GM19395 (cell line): ENCODE measurements around the gene SH2D5.

Experiments
- ATAC-seq: cut with Tn5 transposase; IDR thresholded peaks from one replicate; pipeline ENCODE4 v1.9.1; 2021; ENCODE audit warnings: mild to moderate bottlenecking, moderate library complexity; ENCODE audit not compliant: unreplicated experiment

SH2D5 gene

DNA sequence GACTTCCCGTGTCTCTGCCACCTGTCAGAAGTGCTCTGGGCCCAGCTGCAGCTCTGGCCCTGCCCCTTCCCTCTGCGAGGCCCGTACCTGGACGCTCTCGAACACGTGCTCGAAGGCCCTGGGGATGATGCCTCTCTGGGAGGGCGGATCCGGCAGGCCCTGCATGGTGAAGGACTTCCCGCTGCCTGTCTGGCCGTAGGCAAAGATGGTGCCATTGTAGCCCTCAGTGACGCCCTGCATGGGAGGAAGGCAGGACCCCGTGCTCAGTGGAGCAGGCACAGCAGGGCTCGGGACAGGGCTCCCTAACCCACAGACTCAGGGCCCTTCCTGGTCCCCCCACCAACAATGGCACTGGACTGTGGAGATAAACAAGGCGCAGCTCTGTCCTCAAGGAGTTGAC is 17.1 kb downstream of the SH2D5 start:
- ATAC-seq: no peak

DNA sequence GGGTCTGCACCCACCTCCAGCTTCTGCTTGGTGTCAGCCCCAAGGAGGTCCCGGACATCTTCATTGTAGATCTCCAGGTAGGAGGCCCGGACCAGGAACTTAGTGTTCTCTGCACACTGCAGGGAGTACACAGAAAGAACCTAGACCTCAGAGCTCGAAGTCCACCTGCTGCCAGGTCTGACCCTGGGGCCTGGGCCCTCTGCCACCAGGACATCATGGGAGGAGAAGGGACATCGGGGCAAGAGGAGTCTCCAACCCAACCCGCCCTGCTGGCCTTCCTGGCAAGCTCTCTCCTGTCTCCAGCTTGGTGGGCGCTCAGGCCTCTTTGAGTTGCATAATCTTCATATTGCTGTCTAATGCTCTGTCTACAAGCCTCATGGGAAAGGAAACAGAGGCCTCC is 19.1 kb downstream of the SH2D5 start:
- ATAC-seq: no peak

DNA sequence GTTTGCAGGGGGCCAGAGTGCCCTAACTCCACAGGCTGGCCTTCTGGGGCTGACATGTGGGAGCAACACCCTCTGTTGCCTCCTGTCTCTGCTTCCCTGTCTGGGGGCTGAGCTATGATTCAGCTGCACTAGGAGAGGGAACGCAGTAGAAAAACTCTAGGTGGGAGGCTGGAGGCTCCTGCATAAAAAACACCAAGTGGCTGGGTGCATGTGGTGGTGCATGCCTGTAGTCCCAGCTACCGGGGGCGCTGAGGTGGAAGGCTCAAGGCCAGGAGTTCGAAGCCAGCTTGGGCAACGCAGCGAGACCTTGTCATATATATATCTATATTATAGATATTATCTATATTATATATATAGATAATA is 20.3 kb downstream of the SH2D5 start:
- no peak for ATAC-seq

DNA sequence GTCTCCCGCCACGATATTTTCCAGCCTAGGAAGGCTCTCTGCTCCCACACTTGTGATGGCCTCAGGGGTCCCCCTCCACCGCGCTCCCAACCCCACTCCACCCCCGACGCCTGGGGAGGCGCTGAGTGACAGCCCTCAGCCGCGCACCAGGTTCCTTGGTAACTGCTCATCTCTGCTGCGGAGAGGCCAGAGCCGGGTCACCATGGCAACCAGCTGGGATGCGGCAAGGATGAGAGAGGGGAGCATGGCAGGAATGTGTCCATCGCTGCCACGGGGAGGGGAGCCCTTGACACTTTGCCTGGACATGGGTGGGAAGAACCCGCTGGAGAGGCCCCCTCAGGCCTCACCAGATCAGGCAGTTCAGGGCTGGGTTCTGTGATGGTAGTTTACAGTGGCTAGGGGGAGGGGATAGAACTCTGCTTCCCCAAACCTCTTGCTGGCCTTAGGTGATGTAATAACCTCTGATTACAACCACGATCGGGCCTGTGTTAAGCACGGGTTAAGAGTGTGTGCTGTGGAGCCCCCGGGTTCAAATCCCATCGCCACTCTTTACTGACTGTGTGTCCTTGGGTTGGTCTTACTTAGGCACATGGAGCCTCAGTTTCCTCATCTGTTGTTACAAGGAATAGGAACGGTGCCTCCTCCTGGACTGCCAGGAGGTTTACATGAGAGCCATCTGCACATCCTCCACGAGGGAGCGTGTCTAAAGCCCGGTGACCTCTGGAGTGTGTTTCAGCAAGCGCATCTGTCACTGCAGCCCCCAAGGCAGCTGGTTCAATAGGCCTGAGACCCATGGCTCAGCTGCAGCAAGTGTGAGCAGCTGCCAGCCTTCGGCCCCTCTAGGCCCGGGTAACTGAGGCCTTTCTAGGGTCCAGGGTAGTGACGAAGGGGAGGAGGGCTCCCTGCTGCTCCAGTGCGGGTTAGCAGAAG is 21.0 kb downstream of the SH2D5 start:
- ATAC-seq: no peak

DNA sequence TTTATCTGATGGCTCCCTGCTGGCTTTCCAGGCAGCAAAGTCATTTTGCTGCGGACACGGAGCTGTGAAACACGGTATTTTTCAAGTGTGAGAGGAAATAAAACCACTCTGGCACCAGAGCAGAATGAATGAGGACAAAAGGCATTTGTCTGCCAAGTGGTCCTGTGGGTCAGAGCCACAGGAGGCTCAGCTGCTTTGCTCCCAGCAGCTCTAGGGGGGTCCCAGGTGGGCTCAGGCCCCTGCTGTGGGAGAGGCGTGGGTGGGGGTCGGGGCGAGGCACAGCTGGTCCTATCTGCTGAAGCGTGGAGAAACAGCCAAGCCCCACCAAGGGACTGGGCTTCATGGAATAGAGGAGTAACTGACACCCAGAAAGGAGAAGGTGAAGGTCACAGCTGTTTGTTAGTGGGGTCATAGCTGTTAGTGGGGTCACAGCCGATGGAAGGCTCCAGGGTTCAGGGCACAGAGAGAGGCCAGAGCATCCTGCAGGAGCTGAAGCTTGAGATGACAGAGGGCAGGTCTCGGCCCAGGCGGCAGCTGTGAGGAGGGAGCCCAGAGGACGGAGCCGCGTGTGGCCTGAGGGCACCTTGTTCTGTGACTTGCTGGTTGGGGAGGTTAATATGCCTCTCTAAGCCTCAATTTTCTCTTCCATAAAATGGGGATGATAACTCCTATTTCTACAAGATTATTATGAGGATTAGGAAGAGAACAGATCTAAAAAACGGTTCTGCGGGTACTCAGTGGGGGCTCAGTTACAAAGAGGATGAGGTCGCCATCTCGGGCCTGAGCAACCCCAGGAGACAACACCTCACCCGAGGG is 21.8 kb downstream of the SH2D5 start:
- no peak for ATAC-seq

DNA sequence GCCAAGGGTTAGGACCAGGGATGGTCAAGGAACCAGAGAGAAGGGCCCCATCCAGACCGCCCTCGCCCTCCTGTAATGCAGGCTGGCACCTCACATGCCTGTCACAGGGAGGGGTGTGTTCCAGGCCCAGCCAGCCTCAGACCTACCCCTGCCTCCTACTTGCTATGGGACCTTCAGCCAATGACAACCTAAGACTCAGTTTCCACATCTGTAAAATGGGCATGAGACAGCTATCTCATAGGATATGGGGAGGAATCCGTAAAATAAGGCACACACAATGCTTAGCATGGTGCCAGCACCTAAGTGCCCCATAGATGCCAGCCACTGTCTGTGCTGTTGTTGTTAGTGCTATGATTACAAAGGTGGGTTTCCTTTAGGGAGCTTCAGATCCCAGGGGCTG is 22.6 kb downstream of the SH2D5 start:
- no peak for ATAC-seq

DNA sequence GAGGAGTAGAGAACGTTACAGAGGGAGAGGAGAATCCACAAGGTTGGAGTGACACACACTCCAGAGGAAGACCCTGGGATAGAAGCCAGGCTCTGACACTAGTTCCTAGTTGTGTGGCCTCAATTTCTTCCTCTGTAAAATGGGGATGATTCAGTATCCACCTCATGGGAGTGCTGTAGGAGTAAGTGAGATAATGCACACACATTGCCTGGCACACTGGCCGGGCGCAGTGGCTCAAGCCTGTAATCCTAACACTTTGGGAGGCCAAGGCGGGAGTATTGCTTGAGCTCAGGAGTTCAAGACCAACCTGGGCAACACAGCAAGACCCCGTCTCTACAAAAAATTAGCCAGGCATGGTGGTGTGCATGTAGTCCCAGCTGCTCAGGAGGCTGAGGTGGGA is 23.6 kb downstream of the SH2D5 start:
- no peak for ATAC-seq

DNA sequence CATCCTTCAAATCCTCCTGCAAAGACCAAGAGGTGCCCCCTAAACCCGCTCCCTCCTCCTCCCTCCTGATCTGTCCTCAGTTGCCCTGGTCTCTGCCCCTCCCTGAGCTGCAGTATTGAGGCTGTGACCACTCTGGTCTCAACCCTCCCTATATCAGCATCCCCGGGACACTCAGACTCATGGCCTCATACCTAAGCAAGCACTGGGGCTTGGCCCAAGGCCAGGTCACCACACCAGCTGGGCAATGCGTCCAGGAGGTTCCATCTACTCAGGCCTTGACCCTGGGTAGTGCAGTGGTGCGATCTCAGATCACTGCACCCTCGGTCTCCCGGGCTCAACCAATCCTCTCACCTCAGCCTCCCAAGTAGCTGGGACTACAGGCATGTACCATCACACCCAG is 24.4 kb downstream of the SH2D5 start:
- ATAC-seq: no peak

DNA sequence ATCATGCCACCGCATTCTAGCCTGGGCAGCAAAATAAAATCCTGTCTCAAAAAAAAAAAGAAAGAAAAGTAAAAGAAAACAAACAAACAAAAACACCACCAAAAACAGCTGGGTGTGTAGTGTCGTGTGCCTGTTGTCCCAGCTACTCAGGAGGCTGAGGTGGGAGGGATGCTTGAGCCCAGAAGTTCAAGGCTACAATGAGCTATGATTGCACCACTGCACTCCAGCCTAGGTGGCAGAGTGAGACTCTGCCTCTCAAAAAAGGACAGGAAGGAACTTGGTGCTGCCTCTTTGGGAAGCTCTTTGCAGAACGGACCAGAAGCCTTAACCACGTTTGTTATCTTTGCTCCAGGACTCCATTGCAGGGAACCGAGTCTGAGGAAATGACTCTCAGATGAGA is 25.7 kb downstream of the SH2D5 start:
- no peak for ATAC-seq

DNA sequence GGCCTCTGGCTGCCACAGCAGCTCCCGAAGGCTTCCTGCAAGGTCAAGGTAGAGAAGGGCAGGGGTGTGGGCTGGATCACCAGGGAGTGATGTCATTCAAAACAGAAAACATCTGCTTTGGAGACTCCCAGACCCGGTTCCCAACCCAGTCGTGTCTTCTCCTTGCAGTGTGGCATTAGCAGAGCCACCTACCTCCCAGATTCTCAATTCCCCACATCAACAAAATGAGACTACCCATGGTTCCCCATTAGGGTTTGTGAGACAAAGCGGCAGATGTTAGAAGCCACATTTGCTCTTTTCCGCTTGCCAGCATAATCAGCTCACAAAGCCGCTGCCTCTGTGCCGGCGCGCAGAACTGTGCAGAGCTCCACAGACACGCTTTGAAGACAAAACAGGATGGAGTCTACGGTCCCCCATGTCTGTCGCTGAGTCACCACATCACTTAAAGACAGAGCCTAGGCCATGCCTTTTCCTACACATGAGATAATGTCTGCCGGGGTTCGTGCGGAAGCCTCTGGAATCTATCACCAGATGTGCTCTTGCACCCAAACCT is 27.2 kb downstream of the SH2D5 start:
- no peak for ATAC-seq

DNA sequence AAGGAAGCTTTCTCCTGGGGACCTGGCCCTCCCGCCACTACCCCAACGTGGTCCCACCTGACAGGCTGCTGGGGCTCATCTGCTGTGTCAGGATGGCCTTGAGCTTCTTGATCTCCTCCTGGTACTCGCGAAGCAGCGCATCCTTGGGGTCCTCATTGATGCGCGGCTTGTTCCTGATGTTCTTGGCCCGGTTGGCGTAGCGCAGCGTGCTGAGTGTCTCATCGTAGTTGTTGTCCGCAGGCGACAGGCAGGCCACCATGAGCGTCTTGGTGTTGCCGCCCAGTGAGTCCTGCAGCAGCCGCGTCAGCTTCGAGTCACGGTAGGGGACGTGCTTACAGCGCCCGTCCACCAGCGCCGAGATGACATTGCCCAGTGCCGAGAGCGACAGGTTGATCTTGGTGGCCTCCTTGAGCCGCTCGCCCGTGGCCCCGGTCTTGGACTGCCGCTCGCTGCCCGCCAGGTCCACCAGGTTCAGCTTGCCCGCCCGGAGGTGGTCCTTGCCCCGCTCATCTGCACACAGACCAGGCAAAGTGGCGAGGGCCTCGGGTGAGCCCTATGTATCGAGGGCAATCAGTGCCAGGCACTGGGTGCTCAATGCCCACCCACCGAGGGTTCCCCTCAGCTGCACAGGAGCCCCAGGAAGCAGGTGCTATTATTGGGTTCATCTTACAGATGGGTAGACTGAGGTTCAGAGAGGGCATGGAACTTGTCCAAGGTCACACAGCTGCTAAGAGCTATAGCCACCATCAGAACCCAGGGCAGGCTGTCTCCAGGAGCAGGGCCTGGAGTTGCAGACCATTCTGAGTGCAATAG is 27.9 kb downstream of the SH2D5 start:
- no peak for ATAC-seq

DNA sequence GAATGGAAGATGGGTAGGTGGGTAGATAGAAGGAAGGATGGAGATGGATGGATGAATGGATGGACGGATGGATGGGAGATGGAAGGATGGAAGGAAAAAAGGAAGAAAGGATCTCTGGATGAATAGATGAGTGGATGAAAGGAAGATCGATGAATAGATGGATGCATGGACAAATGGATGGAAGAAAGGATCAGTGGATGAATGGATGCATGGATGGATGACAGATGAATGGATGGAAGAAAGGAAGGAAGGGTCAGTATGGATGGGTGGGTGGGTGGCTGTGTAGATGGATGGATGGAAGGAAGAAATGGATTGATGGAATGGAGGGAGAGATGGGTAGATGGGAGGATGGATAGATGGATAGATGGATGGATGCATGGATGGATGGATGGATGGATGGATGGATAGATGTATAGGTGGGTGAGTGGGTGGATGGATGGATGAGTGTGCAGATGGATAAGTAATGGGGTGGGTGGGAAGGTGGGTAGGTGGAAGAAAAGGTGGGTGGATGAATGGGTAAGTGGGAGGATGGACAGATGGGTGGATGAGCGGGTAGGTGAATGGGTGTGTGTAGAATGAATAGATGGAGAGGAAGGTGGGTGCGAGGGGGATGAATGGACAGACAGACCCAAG is 29.3 kb downstream of the SH2D5 start:
- no peak for ATAC-seq

DNA sequence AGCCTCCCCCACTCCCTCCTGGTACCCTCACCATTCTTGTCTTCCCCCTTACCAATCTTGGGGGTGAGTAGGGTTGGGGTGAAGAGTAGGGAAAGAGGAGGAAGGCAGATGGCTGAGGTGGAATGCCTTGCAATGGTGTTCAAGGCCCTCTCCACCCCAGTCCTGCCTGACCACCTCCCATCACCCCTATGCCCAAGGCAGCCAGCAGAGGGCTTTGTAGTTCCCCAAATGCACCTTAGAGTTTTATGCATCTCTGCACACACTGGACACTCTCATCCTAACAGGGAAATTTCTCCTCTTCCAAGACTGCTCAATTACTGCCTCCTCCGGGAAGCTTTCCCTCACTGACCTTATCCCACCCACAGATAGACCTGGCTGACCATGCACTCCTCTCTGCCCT is 30.1 kb downstream of the SH2D5 start:
- ATAC-seq: no peak

DNA sequence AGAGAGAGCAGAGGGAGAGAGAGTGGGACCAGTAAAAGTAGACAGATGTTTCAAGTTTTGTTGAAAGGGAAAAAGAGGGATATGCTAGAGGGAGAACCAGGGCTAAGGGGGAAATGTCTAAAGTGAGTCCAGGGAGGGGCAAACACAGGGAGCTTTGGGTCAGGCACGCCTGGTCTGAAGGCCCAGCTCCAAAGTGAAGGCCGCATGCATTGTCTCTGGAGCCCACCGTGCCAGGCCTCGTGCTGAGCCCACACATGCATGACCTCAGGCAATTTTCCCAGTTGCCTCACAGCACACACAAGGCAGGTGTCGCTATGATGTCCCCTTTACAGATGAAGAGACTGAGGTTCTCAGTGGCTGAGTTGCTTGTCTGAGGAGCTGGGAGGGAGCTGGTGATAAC is 30.7 kb downstream of the SH2D5 start:
- no peak for ATAC-seq

DNA sequence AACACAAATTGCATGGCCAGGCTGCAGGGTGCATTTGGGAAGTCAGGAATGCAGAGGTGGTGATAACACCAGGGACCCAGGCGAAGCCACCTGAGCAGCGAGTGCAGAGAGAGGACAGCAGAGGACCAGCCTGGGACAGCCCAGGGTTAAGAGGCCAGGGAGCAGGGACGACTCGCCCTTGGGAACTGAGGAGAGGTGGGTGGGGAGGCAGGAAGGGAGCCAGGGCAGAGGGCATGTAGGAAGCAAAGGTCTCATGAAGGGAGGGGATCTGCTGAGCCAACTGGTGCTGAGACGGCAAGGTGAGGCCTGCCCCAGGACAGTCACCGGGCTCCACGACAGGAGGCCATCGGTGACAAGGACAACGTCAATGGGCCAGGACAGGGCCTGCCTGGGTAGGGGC is 31.1 kb downstream of the SH2D5 start:
- no peak for ATAC-seq

DNA sequence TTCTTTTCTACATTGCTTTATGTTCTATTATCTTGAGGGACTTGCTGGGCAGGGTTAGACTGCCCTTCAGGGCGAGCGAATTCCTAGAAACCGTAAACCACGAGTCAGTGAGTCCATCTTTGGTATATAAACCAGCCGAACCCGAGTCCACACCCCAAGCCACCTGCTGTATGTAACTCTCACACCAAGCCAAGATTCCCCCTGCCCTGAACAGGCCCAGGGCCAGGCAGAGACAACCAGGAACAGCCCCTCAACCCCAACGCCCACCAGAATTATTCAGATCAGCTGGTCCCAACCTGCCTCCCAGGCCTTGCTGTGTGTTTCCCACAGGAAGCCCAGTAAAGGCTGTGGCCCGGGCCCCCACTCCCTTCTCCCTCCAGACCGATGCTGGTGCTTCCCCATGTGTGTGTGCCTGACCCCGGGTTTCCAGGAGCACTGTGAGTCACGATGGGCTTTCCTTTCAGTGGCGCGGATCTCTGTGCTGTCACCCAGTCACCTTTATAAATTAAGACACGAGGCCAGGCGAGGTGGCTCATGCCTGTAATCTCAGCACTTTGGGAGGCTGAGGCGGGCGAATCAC is 31.8 kb downstream of the SH2D5 start:
- no peak for ATAC-seq

DNA sequence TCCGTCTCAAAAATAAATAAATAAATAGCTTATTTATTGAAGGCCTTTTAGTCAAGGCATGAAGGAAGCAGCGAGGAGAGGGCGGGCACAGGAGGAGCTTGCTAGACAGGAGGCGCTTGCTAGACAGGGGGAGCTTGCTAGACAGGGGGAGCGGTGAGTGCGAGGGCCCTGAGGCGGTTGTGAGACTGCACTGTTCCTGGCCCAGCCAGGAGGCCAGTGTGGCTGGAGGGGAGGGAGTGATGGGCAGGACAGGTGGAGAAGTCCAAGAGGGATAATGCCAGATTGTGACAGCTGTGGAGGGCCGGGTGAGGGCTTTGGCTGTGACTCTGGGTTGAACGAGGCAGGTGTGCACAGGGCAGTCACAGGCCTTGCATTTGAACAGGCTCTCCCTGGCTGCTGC is 32.9 kb downstream of the SH2D5 start:
- no peak for ATAC-seq

DNA sequence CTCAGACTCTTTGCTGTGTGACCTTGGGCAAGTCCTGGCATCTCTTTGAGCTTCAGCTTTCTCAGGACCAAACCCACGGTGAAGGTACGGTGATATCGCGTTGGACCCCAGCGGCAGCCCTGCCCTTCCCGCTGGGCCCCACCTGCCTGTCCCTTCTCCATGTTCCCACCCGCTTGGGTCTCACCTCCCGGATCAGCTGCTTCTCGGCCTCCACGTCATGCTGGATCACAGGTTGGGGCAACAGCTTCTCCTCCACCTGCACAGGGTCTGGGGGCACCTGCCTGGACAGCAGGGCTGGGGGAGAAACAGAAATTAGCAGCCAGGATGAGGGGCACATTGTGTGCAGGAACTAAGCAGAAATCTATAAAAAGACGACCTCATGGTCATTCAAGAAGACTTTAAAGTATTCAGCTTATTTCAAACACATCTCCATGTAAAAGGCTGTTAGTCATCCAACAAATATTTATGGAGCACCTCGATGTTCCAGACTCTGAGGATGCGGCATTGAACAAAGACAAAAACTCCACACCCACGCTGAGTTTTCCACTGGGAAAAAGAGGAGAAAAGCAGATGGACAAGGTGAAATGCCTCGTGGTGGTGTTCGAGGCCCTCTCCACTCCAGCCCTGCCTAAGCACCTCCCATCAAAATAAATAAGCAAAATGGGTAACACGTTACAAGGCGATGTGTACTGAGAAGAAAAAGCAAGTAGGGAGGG is 34.1 kb downstream of the SH2D5 start:
- no peak for ATAC-seq

DNA sequence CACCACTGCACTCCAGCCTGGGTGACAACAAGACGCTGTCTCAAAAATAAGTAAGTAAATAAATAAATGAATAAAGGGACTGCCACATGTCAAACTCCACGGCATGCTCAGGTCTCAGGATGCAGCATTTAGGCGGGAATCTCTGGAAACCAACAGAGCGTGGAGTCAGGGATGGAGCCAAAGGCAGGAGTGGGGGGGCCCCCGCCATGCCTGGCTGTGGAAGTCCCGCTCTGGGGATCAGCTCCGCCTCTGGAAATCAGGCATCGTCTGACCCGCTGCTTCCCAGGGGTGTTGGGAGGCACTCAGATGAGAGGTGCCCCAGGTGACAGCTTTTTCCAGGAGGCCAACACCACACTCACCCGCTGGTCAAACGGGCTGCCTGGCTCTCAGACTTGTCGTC is 34.9 kb downstream of the SH2D5 start:
- ATAC-seq: no peak
